CD1c-positive myeloid dendritic cell (primary cell): ENCODE data around the gene PRAMEF15.
"Not testable (repeated sequence)": the region's sequence is repeated elsewhere in the genome, so short reads cannot be mapped to it uniquely, and the experiment has no call there.

Experiments
- DNase-seq: peaks from one replicate; pipeline ENCODE4 v3.0.0-alpha.2; 2016; ENCODE audit errors: extremely low spot score

PRAMEF15 gene

DNA sequence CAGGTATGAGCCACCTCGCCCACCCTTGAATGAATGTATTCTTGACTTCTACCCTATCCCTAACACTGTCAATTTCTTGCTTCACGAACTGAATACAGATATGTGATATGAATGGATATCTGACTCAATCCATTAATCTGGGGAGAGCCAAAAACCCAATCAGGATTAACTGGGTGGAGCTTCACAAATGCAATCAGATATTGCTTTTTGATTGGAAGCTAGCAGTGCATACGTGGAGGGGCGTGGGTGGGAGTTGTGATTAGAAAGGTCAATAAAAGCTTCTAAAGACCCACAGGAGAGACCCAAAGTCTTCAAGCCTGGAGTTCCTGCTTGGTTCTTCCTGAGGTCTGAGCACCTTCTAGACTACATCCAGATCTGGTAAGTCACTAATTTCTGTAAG lies at the start of gene PRAMEF15:
TSS of gene PRAMEF15 (plus strand) at position 301 of the 400 bp plus-strand sequence. CDS start 2,827 bp downstream, outside the sequence.
- not testable (repeated sequence) for DNase-seq

DNA sequence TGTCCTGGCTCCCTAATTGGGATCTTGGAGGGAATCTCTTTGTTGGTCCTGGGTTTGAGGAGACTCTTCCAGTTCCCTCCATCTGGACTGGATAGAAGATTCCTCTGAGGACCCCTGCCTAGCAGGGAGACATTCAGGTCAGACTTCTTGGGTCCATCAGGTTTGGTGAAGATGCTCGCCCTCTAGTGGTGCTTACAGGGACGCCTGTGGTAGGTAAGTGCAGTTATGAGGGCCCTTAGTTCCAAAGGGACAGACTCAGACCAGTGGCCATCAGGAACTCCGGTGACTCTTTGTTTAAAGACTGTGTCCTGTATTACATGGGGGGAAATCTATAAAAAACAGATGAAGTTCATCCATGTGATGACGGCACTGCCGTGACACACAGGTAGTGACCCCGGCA lies 38.4 kb upstream of the PRAMEF15 start:
- not testable (repeated sequence) for DNase-seq

DNA sequence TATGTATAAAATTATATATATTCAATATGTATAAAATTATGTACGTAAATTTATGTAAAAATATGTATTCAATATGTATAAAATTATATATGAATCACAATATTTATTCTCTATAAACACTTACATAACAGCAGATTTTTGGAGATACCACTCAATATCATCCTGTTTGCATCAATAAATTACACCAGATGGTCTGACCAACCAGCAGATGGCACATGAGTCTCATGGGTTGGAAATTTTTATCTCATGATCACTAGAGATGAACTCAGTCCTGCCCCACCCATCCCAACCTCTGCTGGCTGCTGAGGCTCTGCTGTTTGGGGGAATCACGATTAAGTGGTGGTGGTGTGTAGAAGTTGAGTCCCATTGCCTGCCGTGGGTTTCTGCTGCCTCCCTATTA lies 35.8 kb upstream of the PRAMEF15 start:
- not testable (repeated sequence) for DNase-seq

DNA sequence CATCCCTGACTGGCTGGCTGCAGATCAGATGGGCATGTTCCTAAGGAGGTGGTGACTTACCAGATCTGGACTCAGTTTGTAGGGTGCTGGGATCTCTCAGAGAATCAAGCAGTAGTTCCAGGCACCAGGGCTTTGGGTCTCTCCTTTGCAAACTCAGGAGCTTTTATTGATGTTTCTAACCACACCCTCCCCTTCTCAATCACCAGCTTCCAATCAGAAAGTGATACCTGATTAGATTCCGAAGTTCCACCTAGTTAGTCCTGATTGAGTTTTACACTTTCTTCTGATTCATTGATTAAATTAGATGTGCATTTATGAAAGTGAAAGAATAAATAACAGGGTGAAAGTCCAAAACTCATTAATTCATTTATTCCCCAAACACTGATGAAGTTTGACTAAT lies 30.3 kb upstream of the PRAMEF15 start, which contains the start of gene PRAMEF8:
TSS of gene PRAMEF8 (minus strand) at position 101 of the 400 bp plus-strand sequence. CDS start 1,046 bp downstream, outside the sequence.
- not testable (repeated sequence) for DNase-seq

DNA sequence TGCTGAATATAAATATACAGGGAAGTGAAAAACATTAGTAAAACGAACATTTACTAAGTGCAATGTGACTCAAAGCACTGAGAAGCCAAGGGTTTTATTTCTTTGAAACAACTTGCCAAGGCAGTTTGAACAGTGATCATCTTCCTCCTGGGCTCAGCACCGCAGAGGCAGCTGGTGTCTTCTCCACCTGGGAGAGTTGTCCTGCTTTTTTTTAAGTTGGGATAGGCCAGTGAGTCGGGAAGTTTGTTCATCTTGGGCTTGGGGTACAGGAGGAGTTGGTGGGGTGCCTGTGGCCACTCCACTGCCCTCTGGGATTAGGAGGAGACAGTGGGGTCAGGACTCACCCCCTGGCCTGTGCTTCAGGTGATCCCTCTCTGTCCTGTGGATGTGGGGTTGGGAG lies 26.4 kb upstream of the PRAMEF15 start:
- not testable (repeated sequence) for DNase-seq

DNA sequence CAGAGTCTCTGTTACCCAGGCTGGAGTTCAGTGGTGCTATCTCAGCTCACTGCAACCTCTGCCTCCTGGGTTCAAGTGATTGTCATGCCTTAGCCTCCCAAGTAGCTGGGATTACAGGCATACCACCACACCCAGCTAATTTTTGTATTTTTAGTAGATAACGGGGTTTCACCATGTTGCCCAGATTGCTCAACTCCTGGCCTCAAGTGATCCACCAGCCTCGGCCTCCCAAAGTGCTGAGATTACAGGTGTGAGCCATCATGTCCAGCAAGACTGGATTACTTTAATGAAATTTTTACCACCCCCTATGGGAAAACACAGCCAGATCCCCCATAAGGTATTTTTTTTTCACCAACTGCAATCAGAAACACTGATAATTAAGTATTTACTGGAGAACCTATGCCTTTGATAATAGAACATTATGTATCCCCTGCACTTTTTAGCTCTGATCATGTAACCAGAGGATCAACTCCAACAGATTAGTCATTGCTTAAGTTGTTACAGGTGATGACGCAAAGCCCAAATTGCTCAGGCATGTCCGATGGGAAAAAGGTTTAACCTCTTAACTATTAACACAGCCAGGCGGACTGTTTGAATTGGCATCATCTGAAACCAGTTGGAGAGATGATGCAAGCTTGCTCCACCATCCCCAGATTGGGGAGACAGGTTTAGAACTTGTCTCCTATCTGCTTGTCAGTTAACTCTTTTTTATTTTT lies 18.0 kb upstream of the PRAMEF15 start:
- not testable (repeated sequence) for DNase-seq

DNA sequence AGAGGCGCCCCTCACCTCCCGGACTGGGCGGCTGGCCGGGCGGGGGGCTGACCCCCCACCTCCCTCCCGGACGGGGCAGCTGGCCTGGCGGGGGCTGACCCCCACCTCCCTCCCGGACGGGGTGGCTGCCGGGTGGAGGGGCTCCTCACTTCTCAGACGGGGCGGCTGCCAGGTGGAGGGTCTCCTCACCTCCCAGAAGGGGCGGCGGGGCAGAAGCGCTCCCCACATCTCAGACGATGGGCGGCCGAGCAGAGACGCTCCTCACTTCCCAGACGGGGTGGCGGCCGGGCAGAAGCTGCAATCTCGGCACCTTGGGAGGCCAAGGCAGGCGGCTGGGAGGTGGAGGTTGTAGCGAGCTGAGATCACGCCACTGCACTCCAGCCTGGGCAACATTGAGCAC lies 16.7 kb upstream of the PRAMEF15 start:
- not testable (repeated sequence) for DNase-seq

DNA sequence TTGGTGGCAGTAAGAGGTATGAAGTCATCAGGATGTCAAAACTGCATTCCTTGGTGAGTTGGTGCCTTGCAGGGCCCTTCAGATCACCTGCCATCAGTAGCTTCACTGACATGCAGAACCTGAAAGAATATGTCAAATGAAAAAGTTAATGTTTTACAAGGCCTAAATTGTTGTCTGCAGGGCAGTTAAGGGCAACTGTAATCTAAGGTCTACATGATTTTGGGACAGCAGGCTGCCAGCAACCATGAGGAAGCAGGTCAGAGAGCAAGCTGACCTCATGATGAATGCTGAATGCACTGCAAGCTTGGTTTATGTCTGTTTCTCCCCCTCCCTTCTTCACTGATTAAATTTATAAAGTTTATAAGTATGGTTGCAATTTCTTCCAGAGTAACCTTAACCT lies 13.2 kb upstream of the PRAMEF15 start:
- DNase-seq = not testable (repeated sequence)

DNA sequence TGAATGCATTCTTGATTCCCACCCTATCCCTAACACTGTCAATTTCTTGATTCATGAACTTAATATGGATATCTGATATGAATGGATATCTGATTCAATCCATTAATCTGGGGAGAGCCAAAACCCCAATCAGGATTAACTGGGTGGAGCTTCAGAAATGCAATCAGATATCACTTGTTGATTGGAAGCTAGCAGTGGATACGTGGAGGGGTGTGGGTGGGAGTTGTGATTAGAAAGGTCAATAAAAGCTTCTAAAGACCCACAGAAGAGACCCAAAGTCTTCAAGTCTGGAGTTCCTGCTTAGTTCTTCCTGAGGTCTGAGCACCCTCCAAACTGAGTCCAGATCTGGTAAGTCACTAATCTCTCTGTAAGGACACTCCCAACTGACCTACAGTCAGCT lies 12.1 kb upstream of the PRAMEF15 start, which contains the start of gene PRAMEF33:
TSS of gene PRAMEF33 (plus strand) at position 301 of the 400 bp plus-strand sequence. CDS start 2,416 bp downstream, outside the sequence.
- DNase-seq = not testable (repeated sequence)

DNA sequence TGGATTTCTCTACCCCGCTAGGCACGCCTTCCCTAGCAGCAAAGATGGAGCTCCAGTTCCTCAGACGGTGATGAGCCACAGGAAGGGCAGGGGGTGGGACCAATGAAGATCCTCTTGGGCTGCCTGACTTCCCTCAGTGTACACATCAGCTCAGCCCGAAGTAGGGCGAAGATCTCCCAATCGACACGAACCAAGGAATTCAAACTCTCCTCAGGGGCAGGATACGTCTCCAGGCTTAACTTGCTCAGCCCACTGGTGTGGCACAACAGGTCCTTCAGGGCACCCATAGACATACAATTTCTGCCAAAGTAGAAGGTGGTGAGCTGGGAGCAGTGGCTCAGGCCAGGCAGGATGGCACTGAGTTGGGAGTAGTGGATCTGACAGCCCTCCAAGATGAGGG lies 27.1 kb downstream of the PRAMEF15 start:
- not testable (repeated sequence) for DNase-seq

DNA sequence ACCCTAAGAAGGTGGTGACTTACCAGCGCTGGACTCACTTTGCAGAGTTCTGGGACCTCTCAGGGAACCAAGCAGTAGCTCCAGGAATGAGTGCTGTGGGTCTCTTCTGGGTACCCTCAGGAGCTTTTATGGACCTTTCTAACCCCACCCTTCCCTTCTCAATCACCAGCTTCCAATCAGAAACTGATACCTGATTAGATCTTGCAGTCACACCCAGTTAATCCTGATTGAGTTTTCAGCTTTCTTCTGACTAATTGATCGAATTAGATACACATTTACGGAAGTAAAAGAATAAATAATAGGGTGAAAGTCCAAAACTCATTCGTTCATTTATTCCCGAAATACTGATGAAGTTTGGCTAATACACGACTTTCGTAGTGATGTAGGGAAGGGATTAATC lies 31.7 kb downstream of the PRAMEF15 start, which contains the start of gene PRAMEF14:
TSS of gene PRAMEF14 (minus strand) at position 101 of the 400 bp plus-strand sequence. CDS start 1,820 bp downstream, outside the sequence.
- DNase-seq = not testable (repeated sequence)

DNA sequence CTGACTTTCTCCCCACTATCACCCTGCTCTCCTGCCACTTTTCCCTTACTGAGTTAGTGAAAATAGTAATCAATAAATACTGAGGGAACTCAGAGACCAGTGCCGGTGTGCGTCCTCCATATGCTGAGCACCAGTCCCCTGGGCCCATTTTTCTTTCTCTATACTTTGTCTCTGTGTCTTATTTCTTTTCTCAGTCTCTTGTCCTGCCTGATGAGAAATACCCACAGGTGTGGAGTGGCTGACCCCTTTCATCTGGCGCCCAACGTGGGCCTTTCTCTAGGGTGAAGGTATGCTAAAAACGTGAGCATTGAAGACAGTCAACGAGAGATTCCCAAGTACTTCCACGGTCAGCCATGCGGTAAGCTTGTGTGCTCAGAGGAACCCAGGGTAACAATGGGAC lies 38.1 kb downstream of the PRAMEF15 start:
- not testable (repeated sequence) for DNase-seq

DNA sequence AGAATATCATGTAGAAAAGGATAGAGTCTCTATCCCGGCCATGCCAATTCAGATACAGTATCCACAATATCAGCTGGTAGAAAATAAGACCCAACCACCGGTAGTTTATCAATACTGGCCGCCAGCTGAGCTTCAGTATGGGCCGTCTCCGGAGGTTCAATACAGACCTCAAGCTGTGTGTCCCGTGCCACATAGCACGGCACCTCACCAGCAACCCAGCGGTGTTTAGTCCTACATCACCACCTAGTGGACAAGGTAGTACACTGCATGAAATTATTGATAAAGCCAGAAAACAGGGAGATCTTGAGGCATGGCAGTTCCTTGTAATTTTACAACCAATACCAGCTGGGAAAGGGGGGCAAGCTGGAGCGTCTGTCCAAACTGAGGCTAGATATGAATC lies 39.1 kb downstream of the PRAMEF15 start:
- DNase-seq = not testable (repeated sequence)

DNA sequence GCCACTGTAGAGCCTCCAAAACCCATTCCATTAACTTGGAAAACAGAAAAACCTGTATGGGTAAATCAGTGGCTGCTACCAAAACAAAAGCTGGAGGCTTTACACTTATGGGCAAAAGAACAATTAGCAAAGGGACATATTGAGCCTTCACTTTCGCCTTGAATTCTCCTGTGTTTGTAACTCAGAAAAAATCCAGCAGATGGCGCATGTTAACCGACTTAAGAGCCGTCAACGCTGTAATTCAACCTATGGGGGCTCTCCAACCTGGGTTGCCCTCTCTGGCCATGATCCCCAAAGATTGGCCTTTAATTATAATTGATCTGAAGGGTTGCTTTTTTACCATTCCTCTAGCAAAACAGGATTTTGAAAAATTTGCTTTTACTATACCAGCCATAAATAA lies 41.4 kb downstream of the PRAMEF15 start:
- DNase-seq = peak; percentile 44

DNA sequence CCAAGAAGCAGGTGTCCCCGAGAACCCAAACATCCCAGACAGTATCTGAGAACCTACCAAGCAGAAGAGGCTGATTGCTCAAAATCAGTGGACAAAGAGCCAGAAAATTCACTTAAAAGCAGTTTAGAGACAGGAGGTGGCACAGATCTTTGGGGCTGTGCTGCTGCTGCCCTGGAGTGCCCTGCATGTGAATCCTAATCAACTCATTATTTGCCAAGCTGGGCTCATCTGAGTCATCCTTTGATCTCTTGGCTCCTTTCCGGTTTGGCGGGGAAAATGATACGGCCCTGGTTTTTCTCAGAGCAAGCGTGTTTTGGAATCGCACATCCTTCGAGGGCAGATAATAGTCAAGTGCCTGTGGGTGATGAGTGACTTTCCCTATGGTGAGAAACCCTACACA lies 47.0 kb downstream of the PRAMEF15 start:
- DNase-seq = not testable (repeated sequence)

DNA sequence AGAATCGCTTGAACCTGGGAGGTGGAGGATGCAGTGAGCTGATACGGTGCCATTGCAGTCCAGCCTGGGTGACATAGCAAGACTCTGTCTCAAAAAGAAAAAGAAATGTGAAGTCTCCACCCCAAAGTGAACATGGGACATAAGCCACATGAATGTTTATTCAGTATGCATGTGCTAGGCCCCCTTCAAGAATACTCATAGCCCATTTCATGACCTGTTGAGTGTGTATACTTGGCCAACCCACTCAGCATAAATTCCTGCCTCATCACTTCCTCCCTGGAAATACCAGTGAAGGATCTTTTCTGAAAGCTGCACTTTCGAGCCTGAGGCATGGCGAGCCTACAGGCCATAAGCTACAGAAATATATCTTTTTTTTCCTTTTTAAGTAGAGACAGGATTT lies 49.5 kb downstream of the PRAMEF15 start:
- not testable (repeated sequence) for DNase-seq

DNA sequence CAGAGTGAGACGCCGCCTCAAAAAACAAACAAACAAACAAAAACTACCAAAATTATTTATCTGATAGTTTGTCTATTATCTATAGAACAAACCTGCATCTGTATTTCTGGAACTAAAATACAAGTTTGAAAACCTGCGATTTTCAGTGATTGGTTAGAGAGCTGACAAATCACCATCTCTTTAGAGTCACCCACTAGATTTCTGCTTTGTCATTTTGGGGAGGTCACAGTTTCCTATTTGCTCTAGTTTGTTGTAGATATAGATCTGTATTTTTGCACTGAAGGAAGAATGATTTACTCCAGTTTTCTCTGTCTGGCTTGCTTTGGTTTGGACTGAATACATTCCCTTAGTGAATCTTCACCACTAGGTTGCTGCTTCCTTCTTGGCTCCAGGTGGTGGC lies 51.2 kb downstream of the PRAMEF15 start:
- not testable (repeated sequence) for DNase-seq

DNA sequence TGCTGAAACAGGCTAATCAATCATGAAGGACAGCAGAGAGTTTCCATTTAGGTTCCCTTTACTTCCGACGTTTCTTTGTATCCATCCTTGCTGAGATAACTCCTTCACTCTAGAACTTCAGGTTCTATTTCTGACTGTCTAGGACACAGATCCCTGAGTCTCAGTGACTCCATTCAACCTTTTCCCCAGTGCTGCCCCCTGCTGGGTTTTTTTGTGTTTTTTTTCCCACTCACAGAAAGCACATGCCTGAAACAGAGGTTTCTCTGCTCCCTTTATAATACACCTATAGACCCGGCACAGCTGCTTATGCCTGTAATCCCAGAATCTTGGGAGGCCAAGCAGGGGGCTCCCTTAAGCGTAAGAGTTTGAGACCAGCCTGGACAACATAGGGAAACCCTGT lies 53.2 kb downstream of the PRAMEF15 start:
- peak; percentile 3 for DNase-seq
